H1 (cell line): ENCODE results near the gene GAN.

Experiments
- CEBPB ChIP-seq: IDR thresholded peaks from 2 replicates; pipeline ENCODE4 v1.6.1; 2012; ENCODE audit warnings: low read depth, low read length
- CHD2 ChIP-seq: IDR thresholded peaks from 2 replicates; pipeline ENCODE4 v1.6.1; 2012; ENCODE audit warnings: low read length, improper control_type of control experiment
- EP300 ChIP-seq, 2 experiments: IDR thresholded peaks; 1 replicate in 1 of 2; 2 replicates in 1 of 2; pipeline ENCODE4 v1.6.1; 2011 to 2012; ENCODE audit warnings: low read depth in 2 of 2, low read length in 2 of 2, mild to moderate bottlenecking in 2 of 2, borderline replicate concordance in 1 of 2, inconsistent platforms in 1 of 2, moderate library complexity in 1 of 2
- EZH2 ChIP-seq: fragments of 200-600 bp; sonication (generic); IDR thresholded peaks from 2 replicates; pipeline ENCODE4 v1.7.1; 2012; ENCODE audit warnings: low read depth, mild to moderate bottlenecking, moderate library complexity, low read length, inconsistent platforms; ENCODE audit not compliant: severe bottlenecking
- GABPA ChIP-seq: IDR thresholded peaks from 2 replicates; pipeline ENCODE4 v1.6.1; 2011; ENCODE audit warnings: mild to moderate bottlenecking, low read length, moderate library complexity, borderline replicate concordance; ENCODE audit not compliant: insufficient read depth
- JUN ChIP-seq: IDR thresholded peaks from 2 replicates; pipeline ENCODE4 v1.6.1; 2011; ENCODE audit warnings: low read depth, mild to moderate bottlenecking, improper control_type of control experiment, low read length
- NRF1 ChIP-seq: IDR thresholded peaks from 2 replicates; pipeline ENCODE4 v1.6.1; 2011; ENCODE audit warnings: mild to moderate bottlenecking, low read depth, low read length, improper control_type of control experiment
- PHF8 ChIP-seq: fragments of 200-600 bp; sonication (generic); conservative IDR thresholded peaks from 2 replicates; pipeline ENCODE4 v1.7.1; 2012; ENCODE audit warnings: low read depth, mild to moderate bottlenecking, inconsistent platforms, low read length, moderate library complexity
- SIX5 ChIP-seq: IDR thresholded peaks from 2 replicates; pipeline ENCODE4 v1.6.1; 2011; ENCODE audit warnings: mild to moderate bottlenecking, low read depth, low read length
- SP2 ChIP-seq: IDR thresholded peaks from 2 replicates; pipeline ENCODE4 v1.6.1; 2012; ENCODE audit warnings: mild to moderate bottlenecking, low read length, inconsistent platforms
- TAF1 ChIP-seq: IDR thresholded peaks from 2 replicates; pipeline ENCODE4 v1.6.1; 2011; ENCODE audit warnings: mild to moderate bottlenecking, low read depth, low read length
- YY1 ChIP-seq: IDR thresholded peaks from 2 replicates; pipeline ENCODE4 v1.6.1; 2011; ENCODE audit warnings: low read depth, mild to moderate bottlenecking, low read length
- ZNF274 ChIP-seq: IDR thresholded peaks from 2 replicates; pipeline ENCODE4 v1.7.0; 2012; ENCODE audit warnings: low read length, borderline replicate concordance; ENCODE audit errors: extremely low read depth
- TF ChIP-seq, protein P1 (sequence below), 3 experiments: IDR thresholded peaks; 1 replicate in 2 of 3; 2 replicates in 1 of 3; pipeline versions ENCODE4 v1.5.1 to v1.6.1; 2011; ENCODE audit warnings: low read length in 3 of 3, mild to moderate bottlenecking in 3 of 3, inconsistent platforms in 2 of 3, low read depth in 1 of 3, moderate library complexity in 1 of 3; ENCODE audit not compliant: insufficient read depth in 1 of 3; ENCODE audit errors: control extremely low read depth in 1 of 3

DNA sequence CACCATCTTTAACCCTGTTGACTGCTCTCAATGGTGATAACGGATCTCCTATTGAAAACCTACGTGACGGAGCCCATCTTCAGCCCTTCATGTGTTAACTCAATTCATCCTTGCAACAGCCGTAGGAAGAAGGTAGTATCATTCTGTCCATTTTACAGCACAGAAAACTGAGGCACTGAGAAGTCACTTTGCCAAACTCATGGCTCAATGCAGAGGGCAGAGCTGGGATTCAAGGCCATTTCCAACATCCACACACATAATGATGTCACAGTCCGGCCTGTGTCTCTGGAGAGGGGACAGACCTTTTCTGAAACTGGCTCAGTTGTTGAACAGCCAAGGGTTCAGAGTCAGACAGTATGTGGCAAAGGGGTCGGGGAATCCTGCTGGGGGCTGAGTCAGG lies 77.2 kb downstream of the GAN start:
- TF ChIP-seq JUN = no peak
- no peak for TF ChIP-seq CHD2
- no peak for TF ChIP-seq YY1
- no peak for TF ChIP-seq EZH2
- TF ChIP-seq, protein P1, sequence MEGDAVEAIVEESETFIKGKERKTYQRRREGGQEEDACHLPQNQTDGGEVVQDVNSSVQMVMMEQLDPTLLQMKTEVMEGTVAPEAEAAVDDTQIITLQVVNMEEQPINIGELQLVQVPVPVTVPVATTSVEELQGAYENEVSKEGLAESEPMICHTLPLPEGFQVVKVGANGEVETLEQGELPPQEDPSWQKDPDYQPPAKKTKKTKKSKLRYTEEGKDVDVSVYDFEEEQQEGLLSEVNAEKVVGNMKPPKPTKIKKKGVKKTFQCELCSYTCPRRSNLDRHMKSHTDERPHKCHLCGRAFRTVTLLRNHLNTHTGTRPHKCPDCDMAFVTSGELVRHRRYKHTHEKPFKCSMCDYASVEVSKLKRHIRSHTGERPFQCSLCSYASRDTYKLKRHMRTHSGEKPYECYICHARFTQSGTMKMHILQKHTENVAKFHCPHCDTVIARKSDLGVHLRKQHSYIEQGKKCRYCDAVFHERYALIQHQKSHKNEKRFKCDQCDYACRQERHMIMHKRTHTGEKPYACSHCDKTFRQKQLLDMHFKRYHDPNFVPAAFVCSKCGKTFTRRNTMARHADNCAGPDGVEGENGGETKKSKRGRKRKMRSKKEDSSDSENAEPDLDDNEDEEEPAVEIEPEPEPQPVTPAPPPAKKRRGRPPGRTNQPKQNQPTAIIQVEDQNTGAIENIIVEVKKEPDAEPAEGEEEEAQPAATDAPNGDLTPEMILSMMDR (IDR thresholded peaks at IDR 0.05; ENCODE audit: control extremely low read depth in 1 of 3, insufficient read depth in 1 of 3, low read depth in 1 of 3, low read length in 3 of 3) = no peak
- TF ChIP-seq GABPA = no peak
- TF ChIP-seq SP2 = no peak
- no peak for TF ChIP-seq PHF8
- TF ChIP-seq SIX5 = no peak
- TF ChIP-seq EP300 (IDR thresholded peaks at IDR 0.05; ENCODE audit: borderline replicate concordance in 1 of 2, low read depth in 2 of 2, low read length in 2 of 2) = no peak
- no peak for TF ChIP-seq TAF1
- no peak for TF ChIP-seq CEBPB
- no peak for TF ChIP-seq ZNF274
- TF ChIP-seq NRF1 = no peak
